ENCODE results near the gene IFI27. TPM values are rescaled to one million over a fixed set of nuclear protein-coding genes. Genes with fewer than 3 reads are reported as not detected.

IFI27 gene
- total RNA-seq, 1 donor from 2014 or later, result 495 TPM

- DNase-seq (ENCODE audit: low spot score), result no peak
Measured at GRCh38 chr14:94123868-94124267, 13.3 kb downstream of the IFI27 start.

- DNase-seq (ENCODE audit: low spot score), result peak; percentile 26
Measured at GRCh38 chr14:94124582-94125377, 14.2 kb downstream of the IFI27 start.

GRCh38 chr14:94125659-94126418 lies 15.3 kb downstream of the IFI27 start:
- DNase-seq (ENCODE audit: low spot score), result peak; percentile 64

- DNase-seq (ENCODE audit: low spot score), result no peak
Measured at GRCh38 chr14:94126419-94126677, 15.8 kb downstream of the IFI27 start.

GRCh38 chr14:94126800-94127199 lies 16.3 kb downstream of the IFI27 start:
- no peak for DNase-seq (ENCODE audit: low spot score)

GRCh38 chr14:94127330-94127729 lies 16.8 kb downstream of the IFI27 start:
- DNase-seq (ENCODE audit: low spot score), result no peak

- DNase-seq (ENCODE audit: low spot score), result no peak
Measured at GRCh38 chr14:94128216-94128839, 17.8 kb downstream of the IFI27 start.

- DNase-seq (ENCODE audit: low spot score), result peak; percentile 90
Measured at GRCh38 chr14:94129111-94129757, 18.7 kb downstream of the IFI27 start, which contains the start of gene IFI27L2. Gene IFI27L2, minus strand, starts transcription at chr14:94129604. Its CDS starts 40 bp downstream, at chr14:94129564.

GRCh38 chr14:94129758-94130414 lies 19.4 kb downstream of the IFI27 start:
- peak; percentile 79 for DNase-seq (ENCODE audit: low spot score)

GRCh38 chr14:94132285-94132887 lies 21.9 kb downstream of the IFI27 start:
- no peak for DNase-seq (ENCODE audit: low spot score)

- no peak for DNase-seq (ENCODE audit: low spot score)
Measured at GRCh38 chr14:94135476-94135875, 24.9 kb downstream of the IFI27 start.

GRCh38 chr14:94136575-94137331 lies 26.2 kb downstream of the IFI27 start:
- no peak for DNase-seq (ENCODE audit: low spot score)

GRCh38 chr14:94138251-94138650 lies 27.7 kb downstream of the IFI27 start:
- no peak for DNase-seq (ENCODE audit: low spot score)

GRCh38 chr14:94139006-94139405 lies 28.5 kb downstream of the IFI27 start:
- DNase-seq (ENCODE audit: low spot score), result no peak

GRCh38 chr14:94139421-94139820 lies 28.9 kb downstream of the IFI27 start:
- DNase-seq (ENCODE audit: low spot score), result no peak

GRCh38 chr14:94142247-94142646 lies 31.7 kb downstream of the IFI27 start:
- no peak for DNase-seq (ENCODE audit: low spot score)

- DNase-seq (ENCODE audit: low spot score), result no peak
Measured at GRCh38 chr14:94142836-94143235, 32.3 kb downstream of the IFI27 start.

GRCh38 chr14:94143239-94143638 lies 32.7 kb downstream of the IFI27 start:
- no peak for DNase-seq (ENCODE audit: low spot score)

GRCh38 chr14:94143711-94144110 lies 33.2 kb downstream of the IFI27 start:
- DNase-seq (ENCODE audit: low spot score), result no peak

GRCh38 chr14:94144765-94145164 lies 34.2 kb downstream of the IFI27 start:
- DNase-seq (ENCODE audit: low spot score), result no peak

Data from mesenteric fat pad (tissue), 1 donor.